HUES48 (cell line): ENCODE data around the gene AUTS2.

ENCODE experiments used
- H3K27ac ChIP-seq: one replicate; pipeline ENCODE4 v1.7.0; 2013; ENCODE audit warnings: low read depth, low read length, inconsistent platforms
- H3K27me3 ChIP-seq: 2 replicates; pipeline ENCODE4 v1.6.1; 2013; ENCODE audit warnings: mild to moderate bottlenecking, low read length; ENCODE audit not compliant: control insufficient read depth, insufficient read depth
- H3K36me3 ChIP-seq: 2 replicates; pipeline ENCODE4 v1.6.1; 2013; ENCODE audit warnings: low read length; ENCODE audit not compliant: control insufficient read depth, insufficient read depth
- H3K4me1 ChIP-seq: 2 replicates; pipeline ENCODE4 v1.6.1; 2013; ENCODE audit warnings: mild to moderate bottlenecking, low read length; ENCODE audit not compliant: control insufficient read depth, insufficient read depth
- H3K4me3 ChIP-seq: 2 replicates; pipeline ENCODE4 v1.5.1; 2013; ENCODE audit warnings: mild to moderate bottlenecking, low read depth, low read length
- H3K9ac ChIP-seq: 2 replicates; pipeline ENCODE4 v1.6.1; 2013; ENCODE audit warnings: mild to moderate bottlenecking, low read depth, low read length, moderate library complexity
- H3K9me3 ChIP-seq: 2 replicates; pipeline ENCODE4 v1.6.1; 2013; ENCODE audit warnings: low read length; ENCODE audit not compliant: control insufficient read depth, insufficient read depth

AUTS2 gene

GRCh38 chr7:70028620-70029019 lies 430.3 kb downstream of the AUTS2 start:
- Histone ChIP-seq H3K9me3 (no peaks in the 10 kb centered on the region), H3K4me3 (no peak overlapping the region), H3K27ac (no peak overlapping the region), H3K36me3 (no peaks in the 10 kb centered on the region), H3K9ac (no peak overlapping the region), H3K27me3 (no peaks in the 10 kb centered on the region), H3K4me1 (peaks cover 20% of the 10 kb centered on the region)

- H3K27me3 ChIP-seq = no peaks in the 10 kb centered on the region
- no peaks in the 10 kb centered on the region for H3K9me3 ChIP-seq
- no peak overlapping the region for H3K4me3 ChIP-seq
- peaks cover 23% of the 10 kb centered on the region for H3K4me1 ChIP-seq
- H3K36me3 ChIP-seq = no peaks in the 10 kb centered on the region
- H3K9ac ChIP-seq = no peak overlapping the region
- H3K27ac ChIP-seq = no peak overlapping the region
Measured at GRCh38 chr7:70029993-70030392, 431.7 kb downstream of the AUTS2 start.

- no peak overlapping the region for H3K27ac ChIP-seq
- H3K9me3 ChIP-seq = no peaks in the 10 kb centered on the region
- no peak overlapping the region for H3K9ac ChIP-seq
- no peaks in the 10 kb centered on the region for H3K36me3 ChIP-seq
- H3K4me3 ChIP-seq = no peak overlapping the region
- H3K27me3 ChIP-seq = no peaks in the 10 kb centered on the region
- H3K4me1 ChIP-seq = peaks cover 31% of the 10 kb centered on the region
Measured at GRCh38 chr7:70030745-70031144, 432.5 kb downstream of the AUTS2 start.

GRCh38 chr7:70031245-70031644 lies 433.0 kb downstream of the AUTS2 start:
- Histone ChIP-seq H3K27ac (no peak overlapping the region), H3K9ac (no peak overlapping the region), H3K36me3 (no peaks in the 10 kb centered on the region), H3K27me3 (no peaks in the 10 kb centered on the region), H3K4me1 (peaks cover 31% of the 10 kb centered on the region), H3K4me3 (no peak overlapping the region), H3K9me3 (no peaks in the 10 kb centered on the region)

GRCh38 chr7:70032649-70033048 lies 434.4 kb downstream of the AUTS2 start:
- Histone ChIP-seq H3K27me3 (no peaks in the 10 kb centered on the region), H3K36me3 (no peaks in the 10 kb centered on the region), H3K27ac (peak overlapping the region; percentile 62), H3K9me3 (no peaks in the 10 kb centered on the region), H3K4me3 (no peak overlapping the region), H3K4me1 (peaks cover 31% of the 10 kb centered on the region), H3K9ac (no peak overlapping the region)

- no peak overlapping the region for H3K9ac ChIP-seq
- H3K27me3 ChIP-seq = no peaks in the 10 kb centered on the region
- H3K4me1 ChIP-seq = peaks cover 31% of the 10 kb centered on the region
- no peak overlapping the region for H3K27ac ChIP-seq
- H3K36me3 ChIP-seq = no peaks in the 10 kb centered on the region
- H3K4me3 ChIP-seq = no peak overlapping the region
- H3K9me3 ChIP-seq = no peaks in the 10 kb centered on the region
Measured at GRCh38 chr7:70033226-70033625, 435.0 kb downstream of the AUTS2 start.

GRCh38 chr7:70034999-70035398 lies 436.7 kb downstream of the AUTS2 start:
- H3K9me3 ChIP-seq = no peaks in the 10 kb centered on the region
- no peaks in the 10 kb centered on the region for H3K36me3 ChIP-seq
- H3K27me3 ChIP-seq = no peaks in the 10 kb centered on the region
- H3K9ac ChIP-seq = no peak overlapping the region
- no peak overlapping the region for H3K4me3 ChIP-seq
- H3K4me1 ChIP-seq = peaks cover 31% of the 10 kb centered on the region
- no peak overlapping the region for H3K27ac ChIP-seq

- H3K9me3 ChIP-seq = no peaks in the 10 kb centered on the region
- H3K27me3 ChIP-seq = no peaks in the 10 kb centered on the region
- H3K4me1 ChIP-seq = peaks cover 31% of the 10 kb centered on the region
- H3K27ac ChIP-seq = no peak overlapping the region
- no peak overlapping the region for H3K4me3 ChIP-seq
- no peaks in the 10 kb centered on the region for H3K36me3 ChIP-seq
- H3K9ac ChIP-seq = no peak overlapping the region
Measured at GRCh38 chr7:70035519-70035918, 437.2 kb downstream of the AUTS2 start.

GRCh38 chr7:70035955-70036354 lies 437.7 kb downstream of the AUTS2 start:
- H3K9me3 ChIP-seq = no peaks in the 10 kb centered on the region
- no peak overlapping the region for H3K4me3 ChIP-seq
- no peaks in the 10 kb centered on the region for H3K36me3 ChIP-seq
- H3K9ac ChIP-seq = no peak overlapping the region
- no peaks in the 10 kb centered on the region for H3K27me3 ChIP-seq
- peaks cover 28% of the 10 kb centered on the region for H3K4me1 ChIP-seq
- H3K27ac ChIP-seq = no peak overlapping the region

- no peak overlapping the region for H3K4me3 ChIP-seq
- H3K4me1 ChIP-seq = peaks cover 23% of the 10 kb centered on the region
- no peaks in the 10 kb centered on the region for H3K27me3 ChIP-seq
- no peaks in the 10 kb centered on the region for H3K9me3 ChIP-seq
- no peak overlapping the region for H3K9ac ChIP-seq
- H3K27ac ChIP-seq = peak overlapping the region; percentile 27
- H3K36me3 ChIP-seq = no peaks in the 10 kb centered on the region
Measured at GRCh38 chr7:70036695-70037094, 438.4 kb downstream of the AUTS2 start.

GRCh38 chr7:70037171-70037933 lies 439.1 kb downstream of the AUTS2 start:
- H3K9me3 ChIP-seq = no peaks in the 10 kb centered on the region
- H3K4me1 ChIP-seq = peaks cover 16% of the 10 kb centered on the region
- H3K27ac ChIP-seq = no peak overlapping the region
- H3K36me3 ChIP-seq = no peaks in the 10 kb centered on the region
- no peaks in the 10 kb centered on the region for H3K27me3 ChIP-seq
- H3K9ac ChIP-seq = no peak overlapping the region
- H3K4me3 ChIP-seq = no peak overlapping the region
